Measurements from ENCODE around the gene NDUFB7. TPM values are rescaled to one million over a fixed set of nuclear protein-coding genes. Genes with fewer than 3 reads are reported as not detected.
"Not testable (repeated sequence)": the region's sequence is repeated elsewhere in the genome, so short reads cannot be mapped to it uniquely, and the experiment has no call there.

Gene NDUFB7
- polyA plus RNA-seq, 1 of the 3 experiments (the other 2 are of a cell fraction), result 465 TPM

DNA sequence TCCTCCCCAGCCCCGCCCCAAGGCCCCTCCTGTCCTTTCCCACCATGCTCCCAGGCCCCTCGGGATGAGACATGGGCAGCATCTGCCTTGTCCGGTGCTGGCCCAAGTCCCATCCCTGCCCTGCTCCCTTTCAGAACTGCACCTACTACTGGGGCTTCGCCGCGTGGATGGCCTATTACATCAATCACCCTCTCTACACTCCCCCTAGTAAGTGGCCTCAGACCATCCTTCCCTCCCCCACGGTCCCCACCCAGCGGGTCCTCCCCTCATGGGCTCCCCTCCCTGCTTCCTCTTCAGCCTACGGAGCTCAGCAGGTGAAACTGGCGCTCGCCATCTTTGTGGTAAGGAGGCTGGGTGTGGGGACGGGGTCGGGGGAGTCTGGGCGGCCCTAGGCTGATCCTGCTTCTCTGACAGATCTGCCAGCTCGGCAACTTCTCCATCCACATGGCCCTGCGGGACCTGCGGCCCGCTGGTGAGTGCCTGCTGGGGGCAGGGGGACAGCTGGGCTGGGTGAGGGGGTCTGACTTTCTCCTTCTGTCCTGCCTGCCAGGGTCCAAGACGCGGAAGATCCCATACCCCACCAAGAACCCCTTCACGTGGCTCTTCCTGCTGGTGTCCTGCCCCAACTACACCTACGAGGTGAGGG lies 7.1 kb downstream of the NDUFB7 start:
- POLR2A ChIA-PET; H3F3A ChIP-seq (replicated peaks; ENCODE audit: insufficient read depth); H3K9me3 ChIP-seq; H3K4me3 ChIP-seq (ENCODE audit: low read depth in 2 of 2, low read length in 1 of 2); H3K9me2 ChIP-seq; H3K9ac ChIP-seq; H3K79me2 ChIP-seq (ENCODE audit: insufficient read depth); H3K27ac ChIP-seq (ENCODE audit: low read depth in 2 of 2, low read length in 1 of 2); H4K20me1 ChIP-seq (ENCODE audit: insufficient read depth); H3K4me1 ChIP-seq (ENCODE audit: control insufficient read depth in 1 of 2, insufficient read depth in 2 of 2, low read depth in 1 of 2, low read length in 1 of 2); H2AFZ ChIP-seq (ENCODE audit: low read depth); H3K4me2 ChIP-seq; H3K27me3 ChIP-seq (ENCODE audit: insufficient read depth): not testable (repeated sequence)
- 0 out of 2 replicates have a peak, but pooled peaks have one; percentile 12 for TF ChIP-seq POLR2AphosphoS5 (IDR thresholded peaks at IDR 0.05; ENCODE audit: low read depth, low read length)
- peaks cover 0 to 17% of the 10 kb centered on the region in 2 experiments for H3K36me3 ChIP-seq (replicated peaks in 1 of 2; ENCODE audit: control insufficient read depth in 1 of 2, insufficient read depth in 2 of 2, low read length in 1 of 2)
- DNase-seq, result peak; percentile 32
- CTCF ChIA-PET, result interaction anchor here (1.4 to 2.0 kb wide), 2 partner anchors 7 to 8 kb away, joined by 6 to 11 read pairs; partner anchors contain the start of gene NDUFB7
- whole genome bisulfite sequencing (ENCODE audit: low lambda C conversion rate), result 93% methylated on average over 14 of the region's 22 CpGs

DNA sequence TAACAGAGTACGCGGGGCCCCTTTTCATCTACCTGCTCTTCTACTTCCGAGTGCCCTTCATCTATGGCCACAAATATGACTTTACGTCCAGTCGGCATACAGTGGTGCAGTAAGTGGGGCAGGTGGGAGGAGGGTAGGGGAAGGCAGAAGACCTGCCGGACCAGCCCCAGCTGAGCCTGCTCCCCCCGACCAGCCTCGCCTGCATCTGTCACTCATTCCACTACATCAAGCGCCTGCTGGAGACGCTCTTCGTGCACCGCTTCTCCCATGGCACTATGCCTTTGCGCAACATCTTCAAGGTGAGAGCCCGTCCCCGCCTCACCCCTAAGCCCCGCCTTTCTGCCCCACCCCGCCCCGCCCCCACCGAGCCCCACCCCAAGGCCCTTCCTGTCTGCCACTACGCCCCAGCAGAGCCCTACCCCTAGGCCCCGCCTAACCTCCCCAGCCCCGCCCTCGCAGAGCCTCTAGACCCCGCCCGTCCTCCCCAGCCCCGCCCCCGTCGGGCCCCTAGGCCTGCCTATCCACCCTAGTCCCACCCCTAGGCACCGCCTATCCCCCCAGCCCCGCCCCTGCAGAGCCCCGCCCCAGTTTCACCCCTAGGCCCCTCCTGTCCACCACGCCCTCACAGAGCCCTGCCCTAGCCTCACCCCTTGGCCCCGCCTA lies 7.7 kb downstream of the NDUFB7 start:
- peaks cover 0 to 17% of the 10 kb centered on the region in 2 experiments for H3K36me3 ChIP-seq (replicated peaks in 1 of 2; ENCODE audit: control insufficient read depth in 1 of 2, insufficient read depth in 2 of 2, low read length in 1 of 2)
- no peaks in the 10 kb centered on the region for H3K9me3 ChIP-seq
- ChIA-PET POLR2A (no interaction called here), CTCF (interaction anchor here (1.0 to 1.4 kb wide), 2 partner anchors 8 to 10 kb away, joined by 3 to 6 read pairs; partner anchors contain the start of gene NDUFB7)
- H3K9me2 ChIP-seq, result no peaks in the 10 kb centered on the region
- H2AFZ ChIP-seq (ENCODE audit: low read depth), result no peak overlapping the region
- peak; percentile 88 for DNase-seq
- H3F3A ChIP-seq (replicated peaks; ENCODE audit: insufficient read depth), result no peaks in the 10 kb centered on the region
- no peak overlapping the region for H3K27ac ChIP-seq (ENCODE audit: low read depth in 2 of 2, low read length in 1 of 2)
- H3K9ac ChIP-seq, result no peak overlapping the region
- no peak overlapping the region for H3K4me3 ChIP-seq (ENCODE audit: low read depth in 2 of 2, low read length in 1 of 2)
- H4K20me1 ChIP-seq (ENCODE audit: insufficient read depth), result no peaks in the 10 kb centered on the region
- no peaks in the 10 kb centered on the region; the same call in none of the 2 replicates for H3K79me2 ChIP-seq (ENCODE audit: insufficient read depth)
- TF ChIP-seq, protein P1, sequence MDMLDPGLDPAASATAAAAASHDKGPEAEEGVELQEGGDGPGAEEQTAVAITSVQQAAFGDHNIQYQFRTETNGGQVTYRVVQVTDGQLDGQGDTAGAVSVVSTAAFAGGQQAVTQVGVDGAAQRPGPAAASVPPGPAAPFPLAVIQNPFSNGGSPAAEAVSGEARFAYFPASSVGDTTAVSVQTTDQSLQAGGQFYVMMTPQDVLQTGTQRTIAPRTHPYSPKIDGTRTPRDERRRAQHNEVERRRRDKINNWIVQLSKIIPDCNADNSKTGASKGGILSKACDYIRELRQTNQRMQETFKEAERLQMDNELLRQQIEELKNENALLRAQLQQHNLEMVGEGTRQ (IDR thresholded peaks at IDR 0.05; ENCODE audit: borderline replicate concordance, low read depth, low read length), result no peak
- TF ChIP-seq EZH2phosphoT487 (IDR thresholded peaks at IDR 0.05; ENCODE audit: borderline replicate concordance, low read depth), result no peak
- TF ChIP-seq GATA2 (CRISPR knock-in tag; IDR thresholded peaks at IDR 0.05), result no peak
- no peaks in the 10 kb centered on the region; a peak in 1 of 4 replicates for H3K4me1 ChIP-seq (ENCODE audit: control insufficient read depth in 1 of 2, insufficient read depth in 2 of 2, low read depth in 1 of 2, low read length in 1 of 2)
- 91% methylated on average over 33 of the region's 33 CpGs for WGBS (ENCODE audit: low lambda C conversion rate)
- no peak overlapping the region for H3K4me2 ChIP-seq
- no peaks in the 10 kb centered on the region for H3K27me3 ChIP-seq (ENCODE audit: insufficient read depth)

DNA sequence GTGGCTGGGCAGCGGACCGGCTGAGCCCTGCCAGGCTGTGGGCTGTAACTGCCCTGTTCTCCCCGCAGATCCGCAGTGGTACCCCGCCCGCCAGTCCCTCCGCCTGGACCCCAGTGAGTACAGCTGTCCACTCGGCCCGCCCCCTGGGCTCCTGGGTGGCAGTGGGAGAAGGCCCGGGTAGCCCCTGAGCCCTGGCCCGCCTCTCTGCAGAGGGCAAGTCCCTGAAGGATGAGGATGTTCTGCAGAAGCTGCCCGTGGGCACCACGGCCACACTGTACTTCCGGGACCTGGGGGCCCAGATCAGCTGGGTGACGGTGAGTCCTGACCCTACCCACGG lies 8.3 kb downstream of the NDUFB7 start:
- Histone ChIP-seq H2AFZ (ENCODE audit: low read depth) (no peak overlapping the region), H3K9me3 (no peaks in the 10 kb centered on the region), H3F3A (replicated peaks; ENCODE audit: insufficient read depth) (no peaks in the 10 kb centered on the region), H3K9ac (no peak overlapping the region), H3K27me3 (ENCODE audit: insufficient read depth) (no peaks in the 10 kb centered on the region), H3K79me2 (ENCODE audit: insufficient read depth) (no peaks in the 10 kb centered on the region; the same call in none of the 2 replicates), H3K4me3 (ENCODE audit: low read depth in 2 of 2, low read length in 1 of 2) (no peak overlapping the region), H3K27ac (ENCODE audit: low read depth in 2 of 2, low read length in 1 of 2) (no peak overlapping the region), H3K9me2 (no peaks in the 10 kb centered on the region), H3K4me1 (ENCODE audit: control insufficient read depth in 1 of 2, insufficient read depth in 2 of 2, low read depth in 1 of 2, low read length in 1 of 2) (peaks cover 0 to 4% of the 10 kb centered on the region in 2 experiments; a peak in 1 of 4 replicates), H3K4me2 (no peak overlapping the region), H4K20me1 (ENCODE audit: insufficient read depth) (no peaks in the 10 kb centered on the region), H3K36me3 (replicated peaks in 1 of 2; ENCODE audit: control insufficient read depth in 1 of 2, insufficient read depth in 2 of 2, low read length in 1 of 2) (peaks cover 0 to 17% of the 10 kb centered on the region in 2 experiments)
- ChIA-PET CTCF (interaction anchor here (1.0 to 1.4 kb wide), 2 partner anchors 8 to 11 kb away, joined by 3 to 6 read pairs; partner anchors contain the start of gene NDUFB7), POLR2A (no interaction called here)
- no CpG with 5 or more reads among the region's 16 CpGs for WGBS (ENCODE audit: low lambda C conversion rate)
- DNase-seq, result no peak
- no peak for TF ChIP-seq RCOR1 (IDR thresholded peaks at IDR 0.05; ENCODE audit: low read length)
- TF ChIP-seq, protein P2, sequence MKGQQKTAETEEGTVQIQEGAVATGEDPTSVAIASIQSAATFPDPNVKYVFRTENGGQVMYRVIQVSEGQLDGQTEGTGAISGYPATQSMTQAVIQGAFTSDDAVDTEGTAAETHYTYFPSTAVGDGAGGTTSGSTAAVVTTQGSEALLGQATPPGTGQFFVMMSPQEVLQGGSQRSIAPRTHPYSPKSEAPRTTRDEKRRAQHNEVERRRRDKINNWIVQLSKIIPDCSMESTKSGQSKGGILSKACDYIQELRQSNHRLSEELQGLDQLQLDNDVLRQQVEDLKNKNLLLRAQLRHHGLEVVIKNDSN (IDR thresholded peaks at IDR 0.05; ENCODE audit: borderline replicate concordance, low read depth), result no peak
- no peak for TF ChIP-seq POLR2AphosphoS5 (IDR thresholded peaks at IDR 0.05; ENCODE audit: low read depth, low read length)
- TF ChIP-seq, protein P3, sequence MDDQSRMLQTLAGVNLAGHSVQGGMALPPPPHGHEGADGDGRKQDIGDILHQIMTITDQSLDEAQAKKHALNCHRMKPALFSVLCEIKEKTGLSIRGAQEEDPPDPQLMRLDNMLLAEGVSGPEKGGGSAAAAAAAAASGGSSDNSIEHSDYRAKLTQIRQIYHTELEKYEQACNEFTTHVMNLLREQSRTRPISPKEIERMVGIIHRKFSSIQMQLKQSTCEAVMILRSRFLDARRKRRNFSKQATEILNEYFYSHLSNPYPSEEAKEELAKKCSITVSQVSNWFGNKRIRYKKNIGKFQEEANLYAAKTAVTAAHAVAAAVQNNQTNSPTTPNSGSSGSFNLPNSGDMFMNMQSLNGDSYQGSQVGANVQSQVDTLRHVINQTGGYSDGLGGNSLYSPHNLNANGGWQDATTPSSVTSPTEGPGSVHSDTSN (IDR thresholded peaks at IDR 0.05), result no peak
- no peak for TF ChIP-seq RFX5 (IDR thresholded peaks at IDR 0.05; ENCODE audit: low read length)
- no peak for TF ChIP-seq FOSL2 (IDR thresholded peaks at IDR 0.05; ENCODE audit: borderline replicate concordance, low read depth)
- TF ChIP-seq, protein P1 (IDR thresholded peaks at IDR 0.05; ENCODE audit: borderline replicate concordance, low read depth, low read length), result no peak
